B cell (primary cell): ENCODE data around the gene NDOR1. TPM values are rescaled to one million over a fixed set of nuclear protein-coding genes. Genes with fewer than 3 reads are reported as not detected.

Source experiments
- ATAC-seq: fragments of 200-7000 bp; cut with Tn5 transposase; one replicate; pipeline ENCODE4 v1.10.0; 2021; ENCODE audit warnings: low read depth, mild to moderate bottlenecking, moderate number of reproducible peaks, moderate library complexity
- CTCF ChIA-PET: fragments of 350-600 bp; sonication (Branson Sonifier 250); formaldehyde crosslinking; loops from one replicate; lab custom pipeline; 2021; ENCODE audit warnings: antibody characterized with exemption, inconsistent platforms; lab: Charles Lee
- POLR2A ChIA-PET: fragments of 350-600 bp; sonication (Branson Sonifier 250); formaldehyde crosslinking; loops from one replicate; lab custom pipeline; 2021; ENCODE audit warnings: antibody characterized with exemption; lab: Charles Lee
- DNase-seq: peaks from one replicate; pipeline ENCODE4 v3.0.0; 2013
- H2AFZ ChIP-seq: 2 replicates; pipeline ENCODE4 v1.6.1; 2012; ENCODE audit warnings: mild to moderate bottlenecking, low read depth, low read length; ENCODE audit not compliant: insufficient read depth, poor library complexity, severe bottlenecking
- H3K27ac ChIP-seq, 2 donors: 1 replicate in 1 of 2; 2 replicates in 1 of 2; pipeline ENCODE4 v1.5.1; 2012 to 2013; ENCODE audit warnings: low read length in 2 of 2, mild to moderate bottlenecking in 2 of 2, moderate library complexity in 1 of 2
- H3K27me3 ChIP-seq, 4 experiments: fragments of 200-600 bp in 1 of 4; sonication (generic) in 1 of 4; replicated peaks in 1 of 4; 1 replicate in 2 of 4; 2 replicates in 2 of 4; pipeline versions ENCODE4 v1.6.1 to v1.7.0; 2013 to 2016; ENCODE audit warnings: low read length in 3 of 4, mild to moderate bottlenecking in 2 of 4, mixed read lengths in 1 of 4, moderate library complexity in 1 of 4; ENCODE audit not compliant: insufficient read depth in 4 of 4, control insufficient read depth in 3 of 4; ENCODE audit errors: control extremely low read depth in 1 of 4
- H3K36me3 ChIP-seq, 2 experiments: replicated peaks in 1 of 2; 1 replicate in 1 of 2; 2 replicates in 1 of 2; pipeline versions ENCODE4 v1.6.1 to v1.7.1; 2013; ENCODE audit warnings: low read length in 1 of 2; ENCODE audit not compliant: insufficient read depth in 2 of 2, control insufficient read depth in 1 of 2; ENCODE audit errors: control extremely low read depth in 1 of 2, extremely low read depth in 1 of 2
- H3K4me1 ChIP-seq, 2 donors: fragments of 200-600 bp in 1 of 2; sonication (generic) in 1 of 2; 1 replicate in 1 of 2; 2 replicates in 1 of 2; pipeline versions ENCODE4 v1.5.1 to v1.6.1; 2013 to 2017; ENCODE audit warnings: low read length in 2 of 2; ENCODE audit not compliant: control insufficient read depth in 2 of 2, insufficient read depth in 2 of 2
- H3K4me2 ChIP-seq: replicated peaks from 2 replicates; pipeline ENCODE3; 2012; ENCODE audit warnings: mild to moderate bottlenecking, low read depth, low read length; ENCODE audit not compliant: poor library complexity, severe bottlenecking
- H3K4me3 ChIP-seq, 5 experiments: fragments of 200-600 bp in 1 of 5; sonication (generic) in 1 of 5; 1 replicate in 3 of 5; 2 replicates in 2 of 5; pipeline versions ENCODE4 v1.5.1 to v1.7.0; 2011 to 2016; ENCODE audit warnings: low read length in 4 of 5, mild to moderate bottlenecking in 4 of 5, low read depth in 2 of 5, control low read depth in 1 of 5, moderate library complexity in 1 of 5; ENCODE audit not compliant: insufficient read depth in 1 of 5; ENCODE audit errors: control extremely low read depth in 1 of 5, extremely low read depth in 1 of 5
- H3K79me2 ChIP-seq: fragments of 200-600 bp; sonication (generic); one replicate; pipeline ENCODE4 v1.6.0; 2016; ENCODE audit warnings: low read length; ENCODE audit not compliant: control insufficient read depth, insufficient read depth
- H3K9ac ChIP-seq: fragments of 200-600 bp; sonication (generic); 2 replicates; pipeline ENCODE4 v1.6.1; 2017; ENCODE audit warnings: mild to moderate bottlenecking, low read length, moderate library complexity
- H3K9me3 ChIP-seq, 3 donors: one replicate each; pipeline versions ENCODE4 v1.6.1 to v1.7.1; 2013; ENCODE audit warnings: low read length in 2 of 3; ENCODE audit not compliant: control insufficient read depth in 2 of 3, insufficient read depth in 1 of 3; ENCODE audit errors: control extremely low read depth in 1 of 3
- H4K20me1 ChIP-seq: 2 replicates; pipeline ENCODE4 v1.6.0; 2012; ENCODE audit warnings: mild to moderate bottlenecking, low read length; ENCODE audit not compliant: insufficient read depth, control insufficient read depth, poor library complexity, severe bottlenecking
- H3K27ac Mint-ChIP-seq: one replicate; pipeline ENCODE4 v1.8.0; 2021; ENCODE audit warnings: mixed read lengths
- H3K27me3 Mint-ChIP-seq: one replicate; pipeline ENCODE4 v1.8.0; 2021; ENCODE audit warnings: mixed read lengths
- H3K4me1 Mint-ChIP-seq: one replicate; pipeline ENCODE4 v1.8.0; 2021; ENCODE audit warnings: mixed read lengths
- H3K4me3 Mint-ChIP-seq: one replicate; pipeline ENCODE4 v1.8.0; 2021; ENCODE audit warnings: mixed read lengths
- H3K9me3 Mint-ChIP-seq: one replicate; pipeline ENCODE4 v1.8.0; 2022; ENCODE audit warnings: mixed read lengths; ENCODE audit not compliant: insufficient read depth
- CTCF ChIP-seq: fragments of 200-600 bp; IDR thresholded peaks from one replicate; pipeline ENCODE4 v1.8.0; 2022; ENCODE audit warnings: antibody characterized with exemption, mild to moderate bottlenecking
- EZH2 ChIP-seq: IDR thresholded peaks from 2 replicates; pipeline ENCODE4 v1.6.1; 2012; ENCODE audit warnings: borderline replicate concordance, low read depth, mild to moderate bottlenecking, moderate library complexity, low read length; ENCODE audit not compliant: insufficient read depth, poor library complexity, severe bottlenecking
- WGBS: methylation state at CpG from one replicate; pipeline ENCODE4 v1.1.5; 2013; ENCODE audit warnings: missing lambda C conversion rate; ENCODE audit not compliant: insufficient coverage; 5-methylcytosine and 5-hydroxymethylcytosine counted together
- intact Hi-C: fragments of 100-400 bp; cut with micrococcal nuclease; formaldehyde crosslinking; loops from one replicate; pipeline ENCODE4 v1.10.0; 2022
- polyA plus RNA-seq: library from polyadenylated mRNA; depleted of rRNA; stranded (reverse); fragments of >200 nt; gene quantifications from 2 replicates; pipeline ENCODE4 v1.2.3, GENCODE V29; 2012
- total RNA-seq, 2 donors: library from RNA; stranded (reverse); fragments of 120-200 nt in 1 of 2; gene quantifications; 1 replicate in 1 of 2; 2 replicates in 1 of 2; pipeline versions ENCODE4 v1.2.3 to v1.2.4, GENCODE V29; 2013 to 2022

NDOR1 gene
- total and polyA plus RNA-seq, 2 donors (not counting 1 experiment from before 2014, with no cell fraction given), result 36.4 to 40.9 TPM

GRCh38 chr9:137254624-137255447 is 49.3 kb downstream of the NDOR1 start, which contains the start of gene NELFB:
Gene NELFB (plus strand): TSS chr9:137255327.
- Histone ChIP-seq H3K4me3 (peak within 1 kb of the TSS; percentile 44 to 95 (median 81)), H3K4me2 (peak within 1 kb of the TSS; percentile 92), H4K20me1 (peaks cover 18% of the 10 kb centered on the region), H3K79me2 (peaks cover 35% of the 10 kb centered on the region), H3K9me3 (no peaks in the 10 kb centered on the region), H3K27ac (peak within 1 kb of the TSS; percentile 3 to 72), H3K9ac (peak within 1 kb of the TSS; percentile 85), H2AFZ (peak within 1 kb of the TSS; percentile 91), H3K4me1 (peaks cover 17 to 27% of the 10 kb centered on the region in 2 donors), H3K36me3 (peaks cover 0 to 14% of the 10 kb centered on the region in 2 experiments), H3K27me3 (no peaks in the 10 kb centered on the region)
- TF ChIP-seq EZH2 (no peak), CTCF (no peak)
- POLR2A ChIA-PET, result interaction anchor here (0.7 to 3.5 kb wide), 8 partner anchors 12 to 168 kb away, joined by 3 to 29 read pairs (median 4); partner anchors contain the start of genes EXD3, MAN1B1, NOXA1 and TOR4A
- Mint-ChIP-seq H3K9me3 (no peaks in the 10 kb centered on the region), H3K27me3 (no peaks in the 10 kb centered on the region), H3K4me3 (peak within 1 kb of the TSS; percentile 89), H3K27ac (peak within 1 kb of the TSS; percentile 89), H3K4me1 (peaks cover 25% of the 10 kb centered on the region)
- intact Hi-C loops, result loop anchor here (1.0 to 2.0 kb wide), 4 partner anchors 14 to 55 kb away; partner anchors contain the start of genes TOR4A, TPRN and TUBB4B
- 3% methylated on average over 105 of the region's 105 CpGs for WGBS
- peak; percentile 94 for DNase-seq
- peak; percentile 88 for ATAC-seq
- CTCF ChIA-PET, result interaction anchor here (1.0 to 3.0 kb wide), 7 partner anchors 9 to 47 kb away, joined by 3 to 18 read pairs (median 3); partner anchors contain the start of genes CYSRT1, NRARP, TOR4A and TUBB4B
